NCI-H2227 (cell line): ENCODE results near the gene ZNF569.
"Not testable (repeated sequence)": the region's sequence is repeated elsewhere in the genome, so short reads cannot be mapped to it uniquely, and the experiment has no call there.

Experiments used
- DNase-seq: peaks from one replicate; lab custom pipeline; 2025; ENCODE audit not compliant: unreplicated experiment; lab: John Stamatoyannopoulos, UW

The ZNF569 gene

DNA sequence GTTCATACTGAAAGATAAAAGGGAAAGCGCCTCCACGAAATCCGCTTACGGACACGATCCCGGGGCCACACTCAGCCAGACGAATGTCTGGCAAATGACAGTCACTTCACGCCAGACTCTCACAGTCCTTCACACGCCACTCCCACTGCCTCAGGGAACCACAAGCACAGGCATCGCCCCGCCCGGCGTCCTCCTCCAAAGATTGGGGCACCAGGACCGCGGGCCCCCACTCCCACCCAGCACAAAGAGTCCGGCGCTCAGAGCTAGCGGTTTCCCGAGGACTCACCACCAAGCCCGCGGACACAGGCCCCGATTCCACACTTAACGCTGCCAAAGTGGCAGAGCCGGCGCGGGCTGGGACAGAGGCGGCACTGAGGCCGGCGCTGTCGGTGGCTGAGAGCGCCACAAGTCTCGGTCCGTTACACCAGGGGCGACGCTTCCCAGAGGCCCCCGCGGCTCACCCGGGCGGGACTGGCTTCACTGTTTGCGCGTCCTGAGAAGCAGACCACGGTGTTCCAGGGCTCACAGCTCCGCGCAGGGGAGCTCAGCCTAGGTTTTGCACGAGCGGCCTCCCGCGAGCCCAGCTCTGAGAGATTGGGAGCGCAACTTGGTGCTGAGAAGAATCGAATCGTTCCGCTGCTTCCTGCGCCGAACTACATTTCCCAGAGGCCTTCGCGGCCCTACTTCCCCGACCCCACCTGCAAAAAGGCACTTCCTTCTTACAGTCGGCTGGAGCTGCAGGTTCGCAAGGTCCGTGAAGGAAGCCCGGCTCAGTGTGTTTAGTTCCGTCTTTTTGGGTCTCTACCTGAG is at the start of gene ZNF569:
Gene ZNF569, minus strand, starts transcription at position 647 of the 810 bp plus-strand sequence. CDS start 22,523 bp downstream, outside the sequence.
- peak; percentile 100 for DNase-seq

- no peak for DNase-seq
Observed at GRCh38 chr19:37513397-37513796, 46.2 kb upstream of the ZNF569 start.

- DNase-seq: no peak
Observed at GRCh38 chr19:37511821-37512220, 44.6 kb upstream of the ZNF569 start.

- DNase-seq: no peak
Observed at GRCh38 chr19:37511186-37511585, 43.9 kb upstream of the ZNF569 start.

DNA sequence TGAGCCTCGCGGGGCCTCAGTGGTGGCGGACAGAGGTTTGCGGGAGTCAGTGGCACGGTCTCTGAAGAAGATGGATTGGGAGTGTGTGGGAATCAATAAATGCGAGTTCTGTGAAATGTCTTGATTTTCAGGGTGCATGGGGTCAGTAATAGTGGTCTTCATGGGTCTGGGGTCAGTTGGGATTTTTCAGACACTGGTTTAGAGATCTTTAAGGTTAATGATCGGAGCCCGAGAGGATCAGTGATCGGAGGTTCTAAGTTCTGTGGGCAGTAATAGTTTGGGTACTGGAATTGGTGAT is 39.9 kb upstream of the ZNF569 start:
- DNase-seq: no peak

- DNase-seq: peak; percentile 99
Observed at GRCh38 chr19:37506387-37507166, 39.3 kb upstream of the ZNF569 start, which contains the start of gene ZNF793. Gene ZNF793 (plus strand): TSS chr19:37506939. CDS start chr19:37523440, 16,501 bp downstream.

DNA sequence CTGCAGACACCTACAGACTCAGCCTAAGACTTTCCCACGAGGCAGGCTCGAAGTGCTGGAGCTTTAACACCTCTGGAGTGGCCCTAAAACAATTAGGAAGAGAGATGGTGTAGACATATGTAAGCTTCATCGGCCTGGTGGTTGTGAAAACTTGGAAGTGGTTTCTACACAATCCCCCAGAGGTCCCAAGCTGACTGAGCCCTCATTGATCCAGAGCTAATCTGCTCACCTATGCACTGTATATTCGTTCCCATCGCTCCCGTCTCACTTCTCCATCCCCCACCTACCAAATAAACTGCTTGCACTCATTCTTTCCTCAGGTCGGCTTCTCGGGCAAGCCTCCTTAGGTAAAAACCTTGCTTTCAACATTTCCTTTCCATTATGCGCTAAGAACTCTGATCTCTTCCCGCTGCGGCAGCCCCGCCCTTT is 38.7 kb upstream of the ZNF569 start:
- DNase-seq: no peak

GRCh38 chr19:37492213-37492612 is 25.0 kb upstream of the ZNF569 start:
- DNase-seq: no peak

GRCh38 chr19:37484406-37485168 is 17.3 kb upstream of the ZNF569 start:
- DNase-seq: no peak

DNA sequence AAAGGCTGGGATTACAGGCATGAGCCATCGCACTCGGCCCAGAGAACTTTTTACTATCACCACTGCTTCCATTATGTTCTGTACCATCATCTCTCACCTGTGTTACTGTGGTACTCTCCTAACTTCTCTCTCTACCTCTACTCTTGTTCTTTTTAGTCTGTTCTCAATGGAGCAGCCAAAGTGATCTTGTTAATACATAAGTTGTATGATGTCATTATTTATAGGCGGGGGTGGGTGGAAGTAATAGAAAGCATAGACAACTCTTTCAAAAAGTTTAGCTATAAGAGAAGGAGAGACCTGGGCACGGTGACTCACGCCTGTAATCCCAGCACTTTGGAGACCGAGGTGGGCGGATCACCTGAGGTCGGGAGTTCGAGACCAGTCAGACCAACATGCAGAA is 4.9 kb upstream of the ZNF569 start:
- no peak for DNase-seq

DNA sequence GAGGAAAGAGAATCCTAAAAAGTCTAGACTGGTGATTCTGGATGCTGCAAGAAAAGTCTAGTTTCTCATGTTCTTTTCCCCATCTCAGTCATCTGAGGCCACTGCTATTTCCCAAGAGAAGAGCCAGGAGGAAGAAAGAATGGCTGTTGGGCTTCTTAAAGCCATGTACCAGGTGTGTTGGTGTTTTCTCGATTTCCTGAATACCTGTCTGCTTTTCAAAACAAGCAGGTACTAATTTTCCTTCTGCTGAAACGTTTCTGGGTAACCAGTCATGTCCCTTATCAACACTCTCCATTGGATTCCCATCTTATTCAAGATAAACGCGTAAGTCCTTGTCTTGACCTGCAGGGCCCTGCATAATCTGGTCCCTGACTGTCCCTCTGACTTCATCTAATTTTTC is 3.0 kb upstream of the ZNF569 start:
- DNase-seq: no peak

DNA sequence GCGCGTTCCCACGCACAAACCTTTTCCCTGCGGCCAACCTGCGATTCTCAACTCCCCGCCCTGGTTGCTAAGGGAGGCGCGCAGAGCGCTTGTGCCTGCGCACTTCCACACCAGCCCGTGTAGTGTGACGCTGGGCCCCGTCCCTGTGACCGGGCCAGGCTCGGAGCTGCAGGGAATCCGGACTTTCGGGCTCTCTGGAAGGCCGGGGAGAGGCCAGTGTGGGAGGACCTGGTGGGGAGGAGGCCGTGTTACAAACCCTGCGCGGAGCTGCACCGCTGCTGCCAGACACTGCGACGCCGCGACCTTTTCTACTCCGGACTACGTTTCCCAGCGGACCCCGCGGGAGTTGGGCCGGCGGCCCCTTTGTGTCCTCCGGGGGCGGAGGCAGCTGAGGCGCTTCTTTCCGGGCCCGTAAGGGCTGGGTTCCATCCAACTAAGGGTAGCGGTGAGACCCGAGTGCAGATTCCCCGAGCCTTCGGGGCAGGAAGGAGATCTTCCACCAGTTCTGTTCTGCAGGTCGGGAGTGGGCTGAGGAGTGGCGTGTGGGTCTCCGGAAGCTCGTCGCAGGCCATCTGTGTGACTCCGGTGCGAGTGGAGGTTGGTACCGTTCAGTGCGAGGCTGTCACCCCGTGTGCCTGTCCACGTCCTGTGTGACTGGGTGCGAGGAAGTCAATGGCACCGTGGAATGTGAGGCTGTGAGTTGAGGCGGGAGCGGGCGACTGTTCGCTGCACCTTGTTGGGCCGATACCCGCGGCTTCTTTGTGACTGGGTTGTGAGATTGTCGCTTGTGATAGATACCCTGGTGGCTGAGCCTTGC is 1.9 kb upstream of the ZNF569 start, which contains the start of gene ZNF570:
Gene ZNF570, plus strand, starts transcription at position 396 of the 817 bp plus-strand sequence. CDS start 999 bp downstream, outside the sequence.
- DNase-seq: peak; percentile 100

DNA sequence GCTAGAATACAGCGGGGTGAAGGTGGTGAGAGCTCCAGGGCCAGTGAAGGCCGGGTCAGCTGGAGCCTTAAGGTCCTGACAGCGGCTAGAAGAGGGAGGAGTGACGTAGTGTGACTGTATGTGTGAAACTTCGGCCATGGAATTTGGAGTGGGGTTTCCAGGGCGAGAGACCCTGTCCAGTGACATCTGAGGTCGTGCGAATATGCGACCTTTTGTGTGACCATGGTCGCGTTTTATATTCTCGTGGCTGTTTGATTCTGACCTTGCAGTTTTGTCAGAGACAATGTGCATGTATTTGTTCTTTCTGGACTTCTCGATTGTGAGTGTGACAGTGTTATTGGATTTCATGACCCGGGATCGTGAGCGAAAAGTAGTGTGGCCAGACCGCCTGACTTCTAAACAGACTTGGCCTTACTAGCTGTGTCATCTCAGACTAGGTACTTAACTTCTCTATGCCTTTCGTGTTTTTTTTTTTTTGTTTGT is 405 bp upstream of the ZNF569 start:
- no peak for DNase-seq

- no peak for DNase-seq
Observed at GRCh38 chr19:37466277-37466797, 907 bp downstream of the ZNF569 start.

DNA sequence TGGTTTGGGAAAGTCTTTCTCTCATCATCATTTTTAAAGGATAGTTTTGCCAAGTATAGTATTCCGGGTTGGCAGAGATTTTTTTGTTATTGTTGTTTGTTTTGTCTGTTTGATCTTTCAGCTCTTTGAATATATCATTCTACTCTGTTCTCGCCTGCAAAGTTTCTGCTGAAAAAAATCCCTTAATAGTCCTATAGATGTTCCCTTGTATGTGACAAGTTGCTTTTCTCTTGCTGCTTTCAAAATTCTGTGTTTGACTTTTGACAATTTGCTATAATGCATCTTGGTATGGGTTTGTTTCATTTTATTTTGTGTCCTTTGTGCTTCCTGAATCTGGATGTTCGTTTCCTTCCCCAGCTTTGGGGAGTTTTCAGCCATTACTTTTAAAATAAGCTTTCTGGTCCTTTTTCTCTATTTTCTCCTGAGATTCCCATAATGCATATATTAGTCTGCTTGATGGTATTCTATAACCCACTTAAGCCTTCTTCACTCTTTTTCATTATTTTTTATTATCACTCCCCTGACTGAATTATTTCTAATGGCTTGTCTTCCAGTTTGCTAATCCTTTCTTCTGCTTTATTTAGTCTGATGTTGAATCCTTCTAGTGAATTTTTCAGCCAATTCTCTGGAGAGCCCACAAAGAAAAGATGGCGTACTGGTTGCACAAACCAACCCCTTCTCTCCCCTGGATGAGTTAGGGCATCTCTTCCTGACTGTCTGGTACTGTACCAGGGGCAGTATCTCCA is 14.6 kb downstream of the ZNF569 start:
- DNase-seq: no peak

DNA sequence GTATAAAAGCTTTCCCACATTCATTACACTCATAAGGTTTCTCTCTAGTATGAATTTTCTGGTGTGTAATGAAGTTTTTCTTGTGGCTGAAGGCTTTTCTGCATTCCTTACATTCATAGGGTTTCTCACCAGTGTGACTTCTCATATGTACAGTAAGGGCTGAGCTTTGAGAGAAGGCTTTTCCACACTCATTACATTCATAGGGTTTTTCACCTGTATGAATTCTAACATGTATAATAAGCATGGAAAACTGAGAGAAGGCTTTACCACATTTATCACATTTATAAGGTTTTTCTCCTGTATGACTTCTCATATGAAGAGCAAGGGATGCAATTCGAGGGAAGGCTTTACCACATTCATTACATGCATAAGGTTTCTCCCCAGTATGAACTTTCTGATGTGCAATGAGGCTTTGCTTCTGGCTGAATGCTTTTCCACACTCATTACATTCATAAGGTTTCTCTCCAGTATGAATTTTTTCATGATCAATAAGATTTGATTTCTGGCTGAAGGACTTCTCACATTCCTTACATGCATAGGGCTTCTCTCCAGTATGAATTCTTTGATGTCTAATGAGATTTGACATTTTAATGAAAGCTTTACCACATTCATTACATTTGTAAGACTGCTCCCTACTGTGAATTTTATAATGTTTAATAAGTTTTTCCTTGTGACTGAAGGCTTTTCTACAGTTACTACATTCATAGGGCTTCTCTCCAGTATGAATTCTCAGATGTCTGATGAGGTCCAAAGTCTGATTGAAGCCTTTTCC is 53.7 kb downstream of the ZNF569 start:
- no peak for DNase-seq

DNA sequence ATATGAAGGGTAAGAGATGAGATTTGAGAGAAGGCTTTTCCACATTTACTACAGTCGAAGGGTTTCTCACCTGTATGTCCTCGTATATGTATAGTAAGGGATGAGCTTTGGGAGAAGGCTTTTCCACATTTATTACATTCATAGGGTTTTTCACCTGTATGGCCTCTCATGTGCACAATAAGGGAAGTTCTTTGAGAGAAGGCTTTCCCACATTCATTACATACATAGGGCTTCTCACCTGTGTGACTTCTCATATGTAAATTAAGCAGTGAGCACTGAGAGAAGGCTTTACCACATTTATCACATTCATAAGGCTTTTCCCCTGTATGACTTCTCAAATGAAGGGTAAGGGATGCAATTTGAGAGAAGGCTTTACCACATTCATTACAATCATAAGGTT is 54.5 kb downstream of the ZNF569 start:
- no peak for DNase-seq

DNA sequence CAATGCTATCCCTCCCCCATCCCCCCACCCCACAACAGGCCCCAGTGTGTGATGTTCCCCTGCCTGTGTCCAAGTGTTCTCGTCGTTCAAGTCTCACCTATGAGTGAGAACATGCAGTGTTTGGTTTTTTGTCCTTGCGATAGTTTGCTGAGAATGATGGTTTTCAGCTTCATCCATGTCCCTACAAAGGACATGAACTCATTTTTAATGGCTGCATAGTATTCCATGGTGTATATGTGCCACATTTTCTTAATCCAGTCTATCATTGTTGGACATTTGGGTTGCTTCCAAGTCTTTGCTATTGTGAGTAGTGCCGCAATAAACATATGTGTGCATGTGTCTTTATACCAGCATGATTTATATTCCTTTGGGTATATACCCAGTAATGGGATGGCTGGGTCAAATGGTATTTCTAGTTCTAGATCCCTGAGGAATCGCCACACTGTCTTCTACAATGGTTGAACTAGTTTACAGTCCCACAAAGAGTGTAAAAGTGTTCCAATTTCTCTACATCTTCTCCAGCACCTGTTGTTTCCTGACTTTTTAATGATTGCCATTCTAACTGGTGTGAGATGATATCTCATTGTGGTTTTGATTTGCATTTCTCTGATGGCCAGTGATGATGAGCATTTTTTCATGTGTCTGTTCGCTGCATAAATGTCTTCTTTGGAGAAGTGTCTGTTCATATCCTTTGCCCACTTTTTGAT is 61.0 kb downstream of the ZNF569 start:
- DNase-seq: not testable (repeated sequence)
